Neural crest cell (in vitro differentiated cells): ENCODE measurements around the gene ADRB1. TPM values are rescaled to one million over a fixed set of nuclear protein-coding genes. Genes with fewer than 3 reads are reported as not detected.
A peak's percentile ranks its signal among the peaks of the same experiment; 100 is the strongest.

Source experiments
- DNase-seq: peaks from one replicate; pipeline ENCODE4 v3.0.0; 2021; ENCODE audit warnings: low read depth, mixed read lengths, low spot score
- H3K27ac Mint-ChIP-seq: one replicate; pipeline ENCODE4 v1.8.0; 2021; ENCODE audit warnings: mild to moderate bottlenecking, mixed read lengths; ENCODE audit not compliant: unreplicated experiment
- H3K27me3 Mint-ChIP-seq: 2 replicates; pipeline ENCODE4 v1.8.0; 2021; ENCODE audit warnings: low read depth, mild to moderate bottlenecking, mixed read lengths
- H3K36me3 Mint-ChIP-seq: 2 replicates; pipeline ENCODE4 v1.8.0; 2021; ENCODE audit warnings: low read depth, mild to moderate bottlenecking, mixed read lengths
- H3K4me1 Mint-ChIP-seq: 2 replicates; pipeline ENCODE4 v1.8.0; 2021; ENCODE audit warnings: mixed read lengths
- H3K4me3 Mint-ChIP-seq: one replicate; pipeline ENCODE4 v1.8.0; 2021; ENCODE audit warnings: mild to moderate bottlenecking, mixed read lengths
- H3K9me3 Mint-ChIP-seq: 2 replicates; pipeline ENCODE4 v1.8.0; 2021; ENCODE audit warnings: mixed read lengths
- CTCF ChIP-seq: fragments of 200-600 bp; sonication (generic); conservative IDR thresholded peaks from 2 replicates; pipeline ENCODE4 v1.5.0; 2021; ENCODE audit warnings: antibody characterized with exemption, mild to moderate bottlenecking
- total RNA-seq: library from RNA; stranded (reverse); gene quantifications from 2 replicates; pipeline ENCODE4 v1.2.1, GENCODE V29; 2021

ADRB1 gene
- total RNA-seq, 1 donor from 2014 or later: 0.07 TPM

- Mint-ChIP-seq H3K9me3 (peaks cover 2% of the 10 kb centered on the region), H3K27me3 (peaks cover 10% of the 10 kb centered on the region), H3K36me3 (no peaks in the 10 kb centered on the region), H3K27ac (no peak overlapping the region), H3K4me1 (no peaks in the 10 kb centered on the region), H3K4me3 (no peak overlapping the region)
- DNase-seq: no peak
- TF ChIP-seq CTCF: peak; percentile 43
Measured at GRCh38 chr10:114002422-114002821, 41.2 kb upstream of the ADRB1 start.

- Mint-ChIP-seq H3K4me3 (no peak overlapping the region), H3K4me1 (peaks cover 2% of the 10 kb centered on the region), H3K9me3 (peaks cover 2% of the 10 kb centered on the region), H3K36me3 (no peaks in the 10 kb centered on the region), H3K27ac (no peak overlapping the region), H3K27me3 (peaks cover 10% of the 10 kb centered on the region)
- TF ChIP-seq CTCF: no peak
- no peak for DNase-seq
Measured at GRCh38 chr10:114003161-114003941, 40.3 kb upstream of the ADRB1 start.

GRCh38 chr10:114009281-114009996, 34.2 kb upstream of the ADRB1 start:
- H3K27me3 Mint-ChIP-seq: peaks cover 9% of the 10 kb centered on the region
- no peak overlapping the region for H3K4me3 Mint-ChIP-seq
- peaks cover 4% of the 10 kb centered on the region for H3K4me1 Mint-ChIP-seq
- no peak for DNase-seq
- no peak for TF ChIP-seq CTCF
- H3K36me3 Mint-ChIP-seq: no peaks in the 10 kb centered on the region
- no peak overlapping the region for H3K27ac Mint-ChIP-seq
- H3K9me3 Mint-ChIP-seq: peaks cover 2% of the 10 kb centered on the region

- peaks cover 4% of the 10 kb centered on the region for H3K4me1 Mint-ChIP-seq
- no peaks in the 10 kb centered on the region for H3K36me3 Mint-ChIP-seq
- TF ChIP-seq CTCF: no peak
- no peak for DNase-seq
- H3K27ac Mint-ChIP-seq: no peak overlapping the region
- H3K4me3 Mint-ChIP-seq: no peak overlapping the region
- H3K9me3 Mint-ChIP-seq: peaks cover under 1% of the 10 kb centered on the region
- H3K27me3 Mint-ChIP-seq: peaks cover 1% of the 10 kb centered on the region
Measured at GRCh38 chr10:114010316-114010715, 33.4 kb upstream of the ADRB1 start.

- TF ChIP-seq CTCF: no peak
- Mint-ChIP-seq H3K9me3 (peaks cover 3% of the 10 kb centered on the region), H3K27me3 (no peaks in the 10 kb centered on the region), H3K27ac (no peak overlapping the region), H3K4me3 (no peak overlapping the region), H3K36me3 (no peaks in the 10 kb centered on the region), H3K4me1 (peaks cover 4% of the 10 kb centered on the region)
- DNase-seq: no peak
Measured at GRCh38 chr10:114012650-114013049, 31.0 kb upstream of the ADRB1 start.
